ENCODE results near the gene MYL11.

DNA sequence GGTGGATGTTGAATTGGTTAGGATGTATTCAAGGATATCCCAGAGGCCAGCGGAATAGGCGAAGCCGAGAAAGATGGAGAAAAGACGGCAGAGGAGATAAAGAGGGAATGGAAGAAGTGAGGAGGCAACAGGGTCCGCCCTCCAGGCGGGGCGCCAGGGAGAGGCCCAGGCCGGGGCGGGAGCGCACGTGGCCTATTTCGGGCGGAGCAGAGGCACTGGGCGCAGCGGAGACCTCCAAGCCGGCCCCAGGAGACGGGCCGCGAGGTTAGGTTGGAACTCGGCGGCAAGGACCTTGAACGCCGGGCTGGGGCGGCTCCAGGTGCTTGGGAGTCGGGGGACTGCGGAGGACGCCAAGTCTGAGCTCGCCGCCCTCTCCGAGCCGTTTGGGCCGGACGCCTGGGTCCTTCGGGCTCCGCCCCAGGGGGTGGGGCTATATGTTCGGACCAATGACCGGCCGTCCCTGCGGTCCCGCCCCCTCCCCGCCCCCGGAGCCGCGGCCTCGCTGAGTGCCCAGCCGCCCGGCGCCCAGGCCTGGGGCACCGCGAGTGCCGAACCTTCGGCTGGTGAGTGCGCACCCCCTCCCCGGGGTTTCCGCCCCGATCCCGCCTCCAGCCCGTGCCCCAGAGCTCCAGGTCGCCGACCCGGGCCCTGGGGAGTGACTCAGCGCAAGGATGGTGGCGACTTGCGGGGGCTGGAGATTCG, 32.7 kb downstream of the MYL11 start, which contains the start of gene ZNF771:
- TF ChIP-seq, protein P1, sequence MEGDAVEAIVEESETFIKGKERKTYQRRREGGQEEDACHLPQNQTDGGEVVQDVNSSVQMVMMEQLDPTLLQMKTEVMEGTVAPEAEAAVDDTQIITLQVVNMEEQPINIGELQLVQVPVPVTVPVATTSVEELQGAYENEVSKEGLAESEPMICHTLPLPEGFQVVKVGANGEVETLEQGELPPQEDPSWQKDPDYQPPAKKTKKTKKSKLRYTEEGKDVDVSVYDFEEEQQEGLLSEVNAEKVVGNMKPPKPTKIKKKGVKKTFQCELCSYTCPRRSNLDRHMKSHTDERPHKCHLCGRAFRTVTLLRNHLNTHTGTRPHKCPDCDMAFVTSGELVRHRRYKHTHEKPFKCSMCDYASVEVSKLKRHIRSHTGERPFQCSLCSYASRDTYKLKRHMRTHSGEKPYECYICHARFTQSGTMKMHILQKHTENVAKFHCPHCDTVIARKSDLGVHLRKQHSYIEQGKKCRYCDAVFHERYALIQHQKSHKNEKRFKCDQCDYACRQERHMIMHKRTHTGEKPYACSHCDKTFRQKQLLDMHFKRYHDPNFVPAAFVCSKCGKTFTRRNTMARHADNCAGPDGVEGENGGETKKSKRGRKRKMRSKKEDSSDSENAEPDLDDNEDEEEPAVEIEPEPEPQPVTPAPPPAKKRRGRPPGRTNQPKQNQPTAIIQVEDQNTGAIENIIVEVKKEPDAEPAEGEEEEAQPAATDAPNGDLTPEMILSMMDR (IDR thresholded peaks at IDR 0.05; ENCODE audit: low read length), result no peak
- TF ChIP-seq EZH2 (optimal IDR thresholded peaks at IDR 0.05; ENCODE audit: low read depth, low read length), result no peak
